BE2C (cell line): ENCODE data around the gene LAMC1.

Experiments used
- DNase-seq: peaks from one replicate; pipeline ENCODE4 v3.0.0-alpha.2; 2020
- H3K27me3 ChIP-seq: fragments of 250-450 bp; sonication (Bioruptor Pico); 2 replicates; pipeline ENCODE4 v1.5.1; 2020; ENCODE audit warnings: mild to moderate bottlenecking
- H3K36me3 ChIP-seq: fragments of 250-450 bp; sonication (Bioruptor Pico); 2 replicates; pipeline ENCODE4 v1.5.1; 2020; ENCODE audit warnings: mild to moderate bottlenecking
- H3K4me1 ChIP-seq: fragments of 250-450 bp; sonication (Bioruptor Pico); 2 replicates; pipeline ENCODE4 v1.5.1; 2020
- H3K4me3 ChIP-seq: 2 replicates; pipeline ENCODE4 v1.5.1; 2011; ENCODE audit warnings: low read depth, low read length
- H3K9me3 ChIP-seq: fragments of 250-450 bp; sonication (Bioruptor Pico); 2 replicates; pipeline ENCODE4 v1.5.1; 2020
- TF ChIP-seq, protein P1 (sequence below): IDR thresholded peaks from 2 replicates; pipeline ENCODE4 v1.5.1; 2012; ENCODE audit warnings: mild to moderate bottlenecking, low read depth, low read length

Gene LAMC1

DNA sequence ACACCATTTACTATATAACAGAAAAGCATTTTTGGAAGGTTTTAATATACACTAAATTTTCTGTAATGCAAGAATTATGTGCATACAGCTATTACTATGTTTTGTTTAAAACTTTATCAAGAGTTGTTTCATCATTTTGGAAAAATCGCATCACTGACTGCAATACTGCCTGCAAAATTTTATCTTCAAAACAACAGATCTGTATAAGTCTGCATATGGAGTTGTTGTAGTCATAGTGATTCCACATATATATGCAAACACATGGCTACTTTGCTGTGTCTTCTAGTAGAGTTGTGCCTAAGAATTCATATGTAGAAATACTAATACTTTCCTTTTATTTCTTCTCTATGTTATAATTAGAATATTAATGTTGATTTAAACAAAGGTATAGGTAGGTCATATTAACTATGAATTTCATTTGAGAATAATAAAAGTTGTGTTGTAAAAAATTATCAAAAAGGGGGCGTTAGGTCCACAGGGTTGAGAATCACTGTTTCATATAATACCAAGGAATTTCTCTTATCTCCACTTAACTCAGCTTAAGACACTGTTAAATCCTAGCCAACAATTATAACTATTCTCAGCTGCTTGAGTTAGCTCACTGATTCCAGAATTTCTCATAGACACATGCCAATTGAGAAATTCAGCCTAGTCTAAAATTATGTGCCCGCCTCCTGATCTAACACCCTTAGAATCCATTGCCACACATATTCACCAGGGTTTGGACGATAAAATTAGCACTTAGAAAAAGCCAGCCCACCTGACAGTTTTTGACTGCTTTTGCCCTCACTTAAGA, 22.9 kb upstream of the LAMC1 start:
- TF ChIP-seq, protein P1, sequence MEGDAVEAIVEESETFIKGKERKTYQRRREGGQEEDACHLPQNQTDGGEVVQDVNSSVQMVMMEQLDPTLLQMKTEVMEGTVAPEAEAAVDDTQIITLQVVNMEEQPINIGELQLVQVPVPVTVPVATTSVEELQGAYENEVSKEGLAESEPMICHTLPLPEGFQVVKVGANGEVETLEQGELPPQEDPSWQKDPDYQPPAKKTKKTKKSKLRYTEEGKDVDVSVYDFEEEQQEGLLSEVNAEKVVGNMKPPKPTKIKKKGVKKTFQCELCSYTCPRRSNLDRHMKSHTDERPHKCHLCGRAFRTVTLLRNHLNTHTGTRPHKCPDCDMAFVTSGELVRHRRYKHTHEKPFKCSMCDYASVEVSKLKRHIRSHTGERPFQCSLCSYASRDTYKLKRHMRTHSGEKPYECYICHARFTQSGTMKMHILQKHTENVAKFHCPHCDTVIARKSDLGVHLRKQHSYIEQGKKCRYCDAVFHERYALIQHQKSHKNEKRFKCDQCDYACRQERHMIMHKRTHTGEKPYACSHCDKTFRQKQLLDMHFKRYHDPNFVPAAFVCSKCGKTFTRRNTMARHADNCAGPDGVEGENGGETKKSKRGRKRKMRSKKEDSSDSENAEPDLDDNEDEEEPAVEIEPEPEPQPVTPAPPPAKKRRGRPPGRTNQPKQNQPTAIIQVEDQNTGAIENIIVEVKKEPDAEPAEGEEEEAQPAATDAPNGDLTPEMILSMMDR, result no peak
- H3K36me3 ChIP-seq, result no peaks in the 10 kb centered on the region
- DNase-seq, result no peak
- 0 out of 2 replicates have a peak, but pooled peaks cover 4% of the 10 kb centered on the region for H3K4me1 ChIP-seq
- H3K4me3 ChIP-seq, result no peak overlapping the region
- H3K27me3 ChIP-seq, result no peaks in the 10 kb centered on the region
- H3K9me3 ChIP-seq, result no peaks in the 10 kb centered on the region

GRCh38 chr1:183002267-183002666, 21.0 kb upstream of the LAMC1 start:
- H3K36me3 ChIP-seq, result no peaks in the 10 kb centered on the region
- H3K4me1 ChIP-seq, result 0 out of 2 replicates have a peak, but pooled peaks cover 4% of the 10 kb centered on the region
- no peak for DNase-seq
- no peak overlapping the region for H3K4me3 ChIP-seq
- H3K9me3 ChIP-seq, result no peaks in the 10 kb centered on the region
- TF ChIP-seq, protein P1, result no peak
- no peaks in the 10 kb centered on the region for H3K27me3 ChIP-seq

DNA sequence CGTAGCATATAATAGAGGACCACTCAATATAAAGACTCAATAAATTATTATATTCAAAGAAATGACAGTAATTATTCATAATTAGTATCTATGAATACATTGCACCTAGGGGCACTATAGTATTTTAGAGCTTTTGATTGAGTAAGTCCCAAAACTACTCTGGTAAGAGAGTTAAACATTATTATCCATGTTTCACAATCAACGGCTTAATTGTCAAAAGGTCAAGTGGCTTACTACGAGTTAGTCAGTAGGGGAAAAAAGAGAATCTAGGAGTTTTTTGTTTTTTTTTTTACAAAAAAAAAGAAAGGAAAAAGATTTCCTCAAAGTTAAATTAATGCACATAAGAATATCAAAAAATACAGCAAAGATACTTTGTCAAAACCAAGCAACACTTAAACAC, 20.4 kb upstream of the LAMC1 start:
- Histone ChIP-seq H3K36me3 (no peaks in the 10 kb centered on the region), H3K27me3 (no peaks in the 10 kb centered on the region), H3K4me1 (0 out of 2 replicates have a peak, but pooled peaks cover 4% of the 10 kb centered on the region), H3K4me3 (no peak overlapping the region), H3K9me3 (no peaks in the 10 kb centered on the region)
- TF ChIP-seq, protein P1, result no peak
- no peak for DNase-seq

GRCh38 chr1:183003203-183003602, 20.0 kb upstream of the LAMC1 start:
- no peak for DNase-seq
- TF ChIP-seq, protein P1, result no peak
- Histone ChIP-seq H3K36me3 (no peaks in the 10 kb centered on the region), H3K9me3 (no peaks in the 10 kb centered on the region), H3K4me3 (no peak overlapping the region), H3K4me1 (0 out of 2 replicates have a peak, but pooled peaks cover 4% of the 10 kb centered on the region), H3K27me3 (no peaks in the 10 kb centered on the region)

- 0 out of 2 replicates have a peak, but pooled peaks cover 4% of the 10 kb centered on the region for H3K4me1 ChIP-seq
- no peak for DNase-seq
- H3K4me3 ChIP-seq, result no peak overlapping the region
- no peaks in the 10 kb centered on the region for H3K27me3 ChIP-seq
- H3K9me3 ChIP-seq, result no peaks in the 10 kb centered on the region
- TF ChIP-seq, protein P1, result no peak
- H3K36me3 ChIP-seq, result no peaks in the 10 kb centered on the region
Measured at GRCh38 chr1:183004141-183004540, 19.1 kb upstream of the LAMC1 start.

- H3K4me1 ChIP-seq, result no peaks in the 10 kb centered on the region
- DNase-seq, result no peak
- no peaks in the 10 kb centered on the region for H3K27me3 ChIP-seq
- no peak overlapping the region for H3K4me3 ChIP-seq
- TF ChIP-seq, protein P1, result no peak
- H3K36me3 ChIP-seq, result no peaks in the 10 kb centered on the region
- no peaks in the 10 kb centered on the region for H3K9me3 ChIP-seq
Measured at GRCh38 chr1:183011859-183012258, 11.4 kb upstream of the LAMC1 start.
